Endothelial cell of umbilical vein (primary cell): Measurements from ENCODE around the gene CREB3. TPM values are rescaled to one million over a fixed set of nuclear protein-coding genes. Genes with fewer than 3 reads are reported as not detected.

Experiments used
- BruUV-seq: library from RNA; stranded (reverse); fragments of 400-500 nt; replicated peaks from 2 replicates; lab custom pipeline; 2021; lab: Mats Ljungman, UMichigan
- CTCF ChIA-PET: fragments of 300-600, 350-600 bp; sonication (Branson Sonifier 250); formaldehyde crosslinking; loops from one replicate; lab custom pipeline; 2021; ENCODE audit warnings: antibody characterized with exemption, inconsistent platforms; lab: Charles Lee
- POLR2A ChIA-PET: fragments of 300-600, 350-600 bp; sonication (Branson Sonifier 250); formaldehyde crosslinking; loops from one replicate; lab custom pipeline; 2021; ENCODE audit warnings: antibody characterized with exemption, inconsistent platforms; lab: Charles Lee
- DNase-seq: peaks from one replicate; pipeline ENCODE4 v3.0.0-alpha.2; 2011; ENCODE audit warnings: low read depth, low spot score
- FAIRE-seq: peaks from 2 replicates; lab custom pipeline; 2011; peaks lifted over from hg19 to GRCh38; lab: Jason Lieb, UNC
- H2AFZ ChIP-seq: 2 replicates; pipeline ENCODE4 v1.6.0; 2012; ENCODE audit warnings: low read depth, low read length, control low read depth, inconsistent platforms
- H3K27ac ChIP-seq: 2 replicates; pipeline ENCODE4 v1.5.1; 2011; ENCODE audit warnings: low read depth, mild to moderate bottlenecking, control low read depth, low read length, moderate library complexity; ENCODE audit not compliant: insufficient read depth
- H3K27me3 ChIP-seq, 2 experiments: 2 replicates each; pipeline versions ENCODE4 v1.6.0 to v1.6.1; 2011; ENCODE audit warnings: low read length in 2 of 2, mixed read lengths in 1 of 2; ENCODE audit not compliant: control insufficient read depth in 2 of 2, insufficient read depth in 2 of 2
- H3K36me3 ChIP-seq, 2 experiments: 2 replicates in 1 of 2; 3 replicates in 1 of 2; pipeline ENCODE4 v1.5.1; 2011; ENCODE audit warnings: low read length in 2 of 2, mild to moderate bottlenecking in 1 of 2, moderate library complexity in 1 of 2; ENCODE audit not compliant: control insufficient read depth in 2 of 2, insufficient read depth in 2 of 2; ENCODE audit errors: extremely low read depth in 1 of 2
- H3K4me1 ChIP-seq: 3 replicates; pipeline ENCODE4 v1.5.1; 2011; ENCODE audit warnings: mild to moderate bottlenecking, low read length; ENCODE audit not compliant: control insufficient read depth, insufficient read depth; ENCODE audit errors: extremely low read depth
- H3K4me2 ChIP-seq: 2 replicates; pipeline ENCODE4 v1.6.1; 2011; ENCODE audit warnings: low read length, control low read depth, mixed read lengths; ENCODE audit not compliant: insufficient read depth
- H3K4me3 ChIP-seq, 3 experiments: fragments of 200-600 bp in 1 of 3; sonication (generic), shearing (Covaris generic) in 1 of 3; replicated peaks in 1 of 3; 2 replicates each; pipeline ENCODE4 v1.5.1; 2011 to 2016; ENCODE audit warnings: control low read depth in 3 of 3, low read length in 3 of 3, mild to moderate bottlenecking in 2 of 3, inconsistent platforms in 1 of 3, low read depth in 1 of 3, moderate library complexity in 1 of 3; ENCODE audit not compliant: insufficient read depth in 1 of 3
- H3K79me2 ChIP-seq: 2 replicates; pipeline ENCODE4 v1.6.0; 2012; ENCODE audit warnings: low read length, inconsistent platforms; ENCODE audit not compliant: control insufficient read depth, insufficient read depth
- H3K9ac ChIP-seq: replicated peaks from 2 replicates; pipeline ENCODE3; 2011; ENCODE audit warnings: low read length, control low read depth; ENCODE audit not compliant: insufficient read depth; ENCODE audit errors: extremely low read depth
- H3K9me1 ChIP-seq: replicated peaks from 3 replicates; pipeline ENCODE4 v1.6.0; 2011; ENCODE audit warnings: mild to moderate bottlenecking, low read length; ENCODE audit not compliant: control insufficient read depth, insufficient read depth; ENCODE audit errors: extremely low read depth
- H3K9me3 ChIP-seq: replicated peaks from 2 replicates; pipeline ENCODE4 v1.5.1; 2012; ENCODE audit warnings: low read length, inconsistent platforms; ENCODE audit not compliant: control insufficient read depth, insufficient read depth
- H4K20me1 ChIP-seq: replicated peaks from 2 replicates; pipeline ENCODE3; 2011; ENCODE audit warnings: mild to moderate bottlenecking, low read length; ENCODE audit not compliant: control insufficient read depth, insufficient read depth; ENCODE audit errors: extremely low read depth
- CTCF ChIP-seq, 2 donors: IDR thresholded peaks; 1 replicate in 1 of 2; 2 replicates in 1 of 2; pipeline ENCODE4 v1.5.1; 2011; ENCODE audit warnings: low read length in 2 of 2, mild to moderate bottlenecking in 2 of 2, moderate library complexity in 2 of 2, control low read depth in 1 of 2, inconsistent platforms in 1 of 2, low read depth in 1 of 2; ENCODE audit not compliant: insufficient read depth in 1 of 2; ENCODE audit errors: extremely low read depth in 1 of 2
- EZH2 ChIP-seq: IDR thresholded peaks from 2 replicates; pipeline ENCODE4 v1.6.1; 2012; ENCODE audit warnings: borderline replicate concordance, low read depth, mild to moderate bottlenecking, moderate library complexity, low read length, inconsistent platforms; ENCODE audit not compliant: severe bottlenecking
- FOS ChIP-seq: IDR thresholded peaks from 2 replicates; pipeline ENCODE4 v1.6.1; 2011; ENCODE audit warnings: mild to moderate bottlenecking, low read length, moderate library complexity, borderline replicate concordance; ENCODE audit not compliant: insufficient read depth
- GATA2 ChIP-seq: IDR thresholded peaks from 2 replicates; pipeline ENCODE4 v1.7.0; 2011; ENCODE audit warnings: low read depth, mild to moderate bottlenecking, moderate library complexity, mixed read lengths, low read length; ENCODE audit not compliant: insufficient read length, insufficient read depth
- JUN ChIP-seq: IDR thresholded peaks from 2 replicates; pipeline ENCODE4 v1.6.1; 2011; ENCODE audit warnings: borderline replicate concordance, low read depth; ENCODE audit not compliant: insufficient read length, insufficient read depth
- MAX ChIP-seq: IDR thresholded peaks from 2 replicates; pipeline ENCODE4 v1.6.1; 2011; ENCODE audit not compliant: insufficient read depth, insufficient read length
- MYC ChIP-seq: IDR thresholded peaks from one replicate; pipeline ENCODE4 v1.6.1; 2011; ENCODE audit warnings: mild to moderate bottlenecking, low read depth, low read length
- POLR2A ChIP-seq: IDR thresholded peaks from 2 replicates; pipeline ENCODE4 v1.6.1; 2012; ENCODE audit warnings: low read depth, mild to moderate bottlenecking, control low read depth, low read length
- POLR2AphosphoS5 ChIP-seq: IDR thresholded peaks from 2 replicates; pipeline ENCODE4 v1.6.1; 2012; ENCODE audit warnings: low read depth, mild to moderate bottlenecking, control low read depth, low read length, moderate library complexity; ENCODE audit not compliant: insufficient read depth
- dilution Hi-C: fragments of 300-500 bp; cut with MboI; formaldehyde crosslinking; loops from one replicate; pipeline ENCODE4 v1.15.0; 2019; ENCODE audit warnings: low sequenced_read_pairs; ENCODE audit not compliant: extremely low pct_ligation_motif_present
- intact Hi-C: fragments of 100-400 bp; cut with micrococcal nuclease; formaldehyde crosslinking; loops from one replicate; pipeline ENCODE4 v1.10.0; 2022
- polyA plus RNA-seq, 4 experiments: library from polyadenylated mRNA; depleted of rRNA in 3 of 4; stranded (reverse) in 3 of 4; unstranded in 1 of 4; fragments of >200 nt; gene quantifications; 2 replicates each; pipeline versions ENCODE4 v1.2.1 to v1.2.3, GENCODE V29; 2011 to 2012; ENCODE audit warnings: missing spikeins in 1 of 4
- total RNA-seq: library from RNA; stranded (reverse); gene quantifications from 2 replicates; pipeline ENCODE4 v1.2.3, GENCODE V29; 2021

CREB3 gene
- total and polyA plus RNA-seq, 2 donors (not counting 3 experiments of a cell fraction or from before 2014, with no cell fraction given), result 39.8 to 52.1 TPM

DNA sequence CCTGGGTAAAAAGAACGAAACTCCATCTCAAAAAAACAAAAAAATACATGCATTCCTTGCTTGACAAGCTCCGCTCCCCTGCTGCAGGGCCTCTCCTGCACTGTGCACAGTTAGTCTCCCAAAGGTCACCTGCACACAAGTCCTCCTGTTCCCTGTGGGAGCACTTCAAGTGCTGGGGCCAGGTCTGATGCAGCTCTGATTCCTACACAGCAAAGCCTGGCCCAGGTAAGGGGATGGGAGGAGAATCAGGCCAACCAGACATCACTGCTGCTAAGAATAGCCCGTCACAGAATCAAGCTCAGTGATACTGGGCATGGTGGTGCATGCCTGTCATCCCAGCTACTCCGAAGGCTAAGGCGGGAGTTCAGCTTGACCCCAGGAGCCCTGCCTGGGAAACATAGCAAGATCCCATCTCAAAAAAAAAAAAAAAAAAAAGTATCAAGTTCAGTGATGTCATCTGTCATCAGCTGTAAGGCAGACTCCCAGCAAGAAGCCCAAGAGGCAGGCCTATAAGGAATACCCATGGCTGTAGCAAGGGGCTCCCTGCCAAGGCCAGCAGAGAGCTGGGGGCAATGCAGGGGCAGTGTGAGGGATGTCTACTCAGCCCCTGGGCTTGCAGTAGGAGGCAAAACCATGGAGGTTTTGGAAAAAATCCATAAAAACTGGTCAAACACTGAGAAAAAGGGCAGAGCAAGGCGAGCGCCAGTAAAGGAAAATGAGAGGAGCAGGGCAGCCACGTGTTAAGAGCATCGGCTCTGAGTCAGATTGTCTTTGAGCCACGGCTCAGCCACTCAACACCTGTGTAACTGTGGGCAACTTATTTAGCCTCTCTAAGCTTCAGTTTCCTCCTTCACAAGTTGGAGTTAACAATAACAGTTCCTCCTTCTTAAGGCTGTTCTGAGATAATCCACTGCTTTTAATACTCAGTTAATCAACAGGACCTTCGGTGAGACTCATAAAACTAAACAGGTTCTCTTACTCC, 46.0 kb upstream of the CREB3 start:
- Histone ChIP-seq H3K36me3 (peaks cover 8 to 26% of the 10 kb centered on the region in 2 experiments), H2AFZ (no peak overlapping the region), H3K9me1 (no peaks in the 10 kb centered on the region), H3K4me2 (no peak overlapping the region), H3K9me3 (no peaks in the 10 kb centered on the region), H3K27ac (no peak overlapping the region), H3K9ac (no peak overlapping the region), H3K27me3 (no peaks in the 10 kb centered on the region), H4K20me1 (no peaks in the 10 kb centered on the region), H3K4me3 (no peak overlapping the region), H3K79me2 (peaks cover 36% of the 10 kb centered on the region), H3K4me1 (peaks cover 28% of the 10 kb centered on the region)
- DNase-seq, result no peak
- CTCF ChIA-PET, result interaction anchor here (1.1 to 13.5 kb wide), 3 partner anchors 8 to 25 kb away, joined by 3 to 227 read pairs (median 26); partner anchors contain the start of genes ARHGEF39, CCDC107 and RMRP
- dilution Hi-C loops (no loop called here), intact Hi-C loops (no loop called here)
- FAIRE-seq, result peak; percentile 33
- no TSS peak for BruUV-seq
- no peak for TF ChIP-seq JUN
- no peak for TF ChIP-seq POLR2A
- no peak for TF ChIP-seq GATA2
- no peak for TF ChIP-seq POLR2AphosphoS5
- no peak for TF ChIP-seq MYC
- TF ChIP-seq EZH2, result no peak
- TF ChIP-seq CTCF (IDR thresholded peaks at IDR 0.05; ENCODE audit: extremely low read depth in 1 of 2, insufficient read depth in 1 of 2, low read depth in 1 of 2, low read length in 2 of 2), result no peak
- TF ChIP-seq MAX, result no peak
- no peak for TF ChIP-seq FOS
- POLR2A ChIA-PET, result no interaction called here
